ENCODE data around the gene GBGT1. TPM values are rescaled to one million over a fixed set of nuclear protein-coding genes. Genes with fewer than 3 reads are reported as not detected.

The GBGT1 gene
- total and polyA plus RNA-seq, 9 of the 15 experiments (the other 6 are each of a cell fraction or from before 2014, with no cell fraction given): 0.55 to 25.8 (median 13.7) TPM

DNA sequence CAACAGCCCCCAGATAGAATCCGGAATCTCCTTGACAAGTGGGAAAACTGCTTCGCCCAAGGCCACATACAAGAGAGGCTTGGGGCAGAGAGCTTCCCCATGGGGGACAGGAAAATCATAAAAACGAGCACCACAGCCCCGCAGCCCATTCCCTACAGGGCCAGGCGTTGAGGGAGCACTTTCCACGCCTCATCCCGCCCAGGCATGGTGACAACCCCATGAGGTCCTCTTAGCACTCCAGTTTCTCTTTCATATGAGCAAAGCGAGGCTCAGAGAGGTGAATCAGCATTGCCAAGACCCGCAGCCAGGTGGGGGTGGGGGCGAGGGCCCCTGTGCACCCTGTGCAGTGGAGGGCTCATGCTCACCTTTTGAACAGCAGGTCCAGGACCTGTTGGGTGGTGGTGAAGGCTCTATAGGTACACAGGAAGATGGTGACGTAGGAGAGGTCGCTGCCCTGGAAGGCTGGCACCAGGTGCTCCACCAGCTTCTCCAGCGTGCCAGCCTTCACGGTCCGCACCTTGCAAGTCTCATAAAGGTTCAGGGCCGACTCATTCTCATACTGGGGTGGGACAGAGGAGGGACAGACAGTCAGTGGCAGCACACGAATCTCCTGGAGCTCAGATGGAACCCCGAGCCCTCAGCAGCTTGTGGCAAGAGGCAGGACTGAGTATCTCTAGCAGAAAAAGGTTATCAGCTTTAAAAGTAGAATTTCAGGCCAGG lies 53.6 kb downstream of the GBGT1 start (continued):
- TF ChIP-seq, protein P1, sequence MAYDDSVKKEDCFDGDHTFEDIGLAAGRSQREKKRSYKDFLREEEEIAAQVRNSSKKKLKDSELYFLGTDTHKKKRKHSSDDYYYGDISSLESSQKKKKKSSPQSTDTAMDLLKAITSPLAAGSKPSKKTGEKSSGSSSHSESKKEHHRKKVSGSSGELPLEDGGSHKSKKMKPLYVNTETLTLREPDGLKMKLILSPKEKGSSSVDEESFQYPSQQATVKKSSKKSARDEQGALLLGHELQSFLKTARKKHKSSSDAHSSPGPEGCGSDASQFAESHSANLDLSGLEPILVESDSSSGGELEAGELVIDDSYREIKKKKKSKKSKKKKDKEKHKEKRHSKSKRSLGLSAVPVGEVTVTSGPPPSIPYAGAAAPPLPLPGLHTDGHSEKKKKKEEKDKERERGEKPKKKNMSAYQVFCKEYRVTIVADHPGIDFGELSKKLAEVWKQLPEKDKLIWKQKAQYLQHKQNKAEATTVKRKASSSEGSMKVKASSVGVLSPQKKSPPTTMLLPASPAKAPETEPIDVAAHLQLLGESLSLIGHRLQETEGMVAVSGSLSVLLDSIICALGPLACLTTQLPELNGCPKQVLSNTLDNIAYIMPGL (CRISPR knock-in tag; IDR thresholded peaks at IDR 0.05): no peak
- TF ChIP-seq, protein P2, sequence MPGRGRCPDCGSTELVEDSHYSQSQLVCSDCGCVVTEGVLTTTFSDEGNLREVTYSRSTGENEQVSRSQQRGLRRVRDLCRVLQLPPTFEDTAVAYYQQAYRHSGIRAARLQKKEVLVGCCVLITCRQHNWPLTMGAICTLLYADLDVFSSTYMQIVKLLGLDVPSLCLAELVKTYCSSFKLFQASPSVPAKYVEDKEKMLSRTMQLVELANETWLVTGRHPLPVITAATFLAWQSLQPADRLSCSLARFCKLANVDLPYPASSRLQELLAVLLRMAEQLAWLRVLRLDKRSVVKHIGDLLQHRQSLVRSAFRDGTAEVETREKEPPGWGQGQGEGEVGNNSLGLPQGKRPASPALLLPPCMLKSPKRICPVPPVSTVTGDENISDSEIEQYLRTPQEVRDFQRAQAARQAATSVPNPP (IDR thresholded peaks at IDR 0.05; ENCODE audit: borderline replicate concordance, insufficient read depth, insufficient read length): no peak
- no peak for TF ChIP-seq RB1 (IDR thresholded peaks at IDR 0.05; ENCODE audit: low read depth)
- TF ChIP-seq MEF2A (IDR thresholded peaks at IDR 0.05; ENCODE audit: control insufficient read depth, low read depth, low read length): no peak
- TF ChIP-seq, protein P3, sequence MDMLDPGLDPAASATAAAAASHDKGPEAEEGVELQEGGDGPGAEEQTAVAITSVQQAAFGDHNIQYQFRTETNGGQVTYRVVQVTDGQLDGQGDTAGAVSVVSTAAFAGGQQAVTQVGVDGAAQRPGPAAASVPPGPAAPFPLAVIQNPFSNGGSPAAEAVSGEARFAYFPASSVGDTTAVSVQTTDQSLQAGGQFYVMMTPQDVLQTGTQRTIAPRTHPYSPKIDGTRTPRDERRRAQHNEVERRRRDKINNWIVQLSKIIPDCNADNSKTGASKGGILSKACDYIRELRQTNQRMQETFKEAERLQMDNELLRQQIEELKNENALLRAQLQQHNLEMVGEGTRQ (CRISPR knock-in tag; IDR thresholded peaks at IDR 0.05): no peak
- no peak for TF ChIP-seq ZNF165 (CRISPR knock-in tag; IDR thresholded peaks at IDR 0.05; ENCODE audit: borderline replicate concordance)
- TF ChIP-seq, protein P4, sequence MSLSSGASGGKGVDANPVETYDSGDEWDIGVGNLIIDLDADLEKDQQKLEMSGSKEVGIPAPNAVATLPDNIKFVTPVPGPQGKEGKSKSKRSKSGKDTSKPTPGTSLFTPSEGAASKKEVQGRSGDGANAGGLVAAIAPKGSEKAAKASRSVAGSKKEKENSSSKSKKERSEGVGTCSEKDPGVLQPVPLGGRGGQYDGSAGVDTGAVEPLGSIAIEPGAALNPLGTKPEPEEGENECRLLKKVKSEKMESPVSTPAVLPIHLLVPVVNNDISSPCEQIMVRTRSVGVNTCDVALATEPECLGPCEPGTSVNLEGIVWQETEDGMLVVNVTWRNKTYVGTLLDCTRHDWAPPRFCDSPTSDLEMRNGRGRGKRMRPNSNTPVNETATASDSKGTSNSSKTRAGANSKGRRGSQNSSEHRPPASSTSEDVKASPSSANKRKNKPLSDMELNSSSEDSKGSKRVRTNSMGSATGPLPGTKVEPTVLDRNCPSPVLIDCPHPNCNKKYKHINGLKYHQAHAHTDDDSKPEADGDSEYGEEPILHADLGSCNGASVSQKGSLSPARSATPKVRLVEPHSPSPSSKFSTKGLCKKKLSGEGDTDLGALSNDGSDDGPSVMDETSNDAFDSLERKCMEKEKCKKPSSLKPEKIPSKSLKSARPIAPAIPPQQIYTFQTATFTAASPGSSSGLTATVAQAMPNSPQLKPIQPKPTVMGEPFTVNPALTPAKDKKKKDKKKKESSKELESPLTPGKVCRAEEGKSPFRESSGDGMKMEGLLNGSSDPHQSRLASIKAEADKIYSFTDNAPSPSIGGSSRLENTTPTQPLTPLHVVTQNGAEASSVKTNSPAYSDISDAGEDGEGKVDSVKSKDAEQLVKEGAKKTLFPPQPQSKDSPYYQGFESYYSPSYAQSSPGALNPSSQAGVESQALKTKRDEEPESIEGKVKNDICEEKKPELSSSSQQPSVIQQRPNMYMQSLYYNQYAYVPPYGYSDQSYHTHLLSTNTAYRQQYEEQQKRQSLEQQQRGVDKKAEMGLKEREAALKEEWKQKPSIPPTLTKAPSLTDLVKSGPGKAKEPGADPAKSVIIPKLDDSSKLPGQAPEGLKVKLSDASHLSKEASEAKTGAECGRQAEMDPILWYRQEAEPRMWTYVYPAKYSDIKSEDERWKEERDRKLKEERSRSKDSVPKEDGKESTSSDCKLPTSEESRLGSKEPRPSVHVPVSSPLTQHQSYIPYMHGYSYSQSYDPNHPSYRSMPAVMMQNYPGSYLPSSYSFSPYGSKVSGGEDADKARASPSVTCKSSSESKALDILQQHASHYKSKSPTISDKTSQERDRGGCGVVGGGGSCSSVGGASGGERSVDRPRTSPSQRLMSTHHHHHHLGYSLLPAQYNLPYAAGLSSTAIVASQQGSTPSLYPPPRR (CRISPR knock-in tag; IDR thresholded peaks at IDR 0.05; ENCODE audit: borderline replicate concordance): no peak

Measured in K562 (cell line).